Heart left ventricle (tissue), 13 donors: Measurements from ENCODE around the gene TRIM29.

Experiments
- POLR2A ChIP-seq, 2 donors: fragments of 450-650 bp; IDR thresholded peaks; one replicate each; pipeline ENCODE4 v1.6.1; 2017; ENCODE audit warnings: antibody characterized with exemption in 2 of 2, mild to moderate bottlenecking in 2 of 2, moderate library complexity in 2 of 2
- TF ChIP-seq, protein P1 (sequence below), 12 donors: fragments of 200-600 bp; sonication (generic) in 4 of 12; IDR thresholded peaks; one replicate each; pipeline versions ENCODE4 v1.5.0 to v1.8.0; 2018 to 2022; ENCODE audit warnings: antibody characterized with exemption in 12 of 12, mild to moderate bottlenecking in 5 of 12
- donor health status: ischemic (EF 13 %, LVEDD 7.1; RV severe dilation, severe dysfunction).
- donor health status: DM: no; HTN: yes; CAD: no.
- donor health status: DM: no; HTN: no; CAD: no.
- donor health status: ischemic (EF 25% LVEDD 6.9; RV normal size, moderate dysfunction).
- donor health status: ischemic (EF 25% LVEDD 5.7; RV mildly dilated, moderate dysfunction).
- donor health status: ischemic (EF 35%, LVEDD 5.7; RV mildly dilated, moderate dysfunction).
- donor health status: nonischemic (EF 11% LVEDD 7.7; RV severe dilation, severe dysfunction).
- donor health status: DM: yes; HTN: yes; CAD: no.
- donor health status: PGD.
- donor health status: ischemic (EF 29% LVEDD 5.4; RV normal size, mild dysfunction).
- donor health status: nonischemic (EF 23%, LVEDD 6.1; RV moderate dilation, normal function).

DNA sequence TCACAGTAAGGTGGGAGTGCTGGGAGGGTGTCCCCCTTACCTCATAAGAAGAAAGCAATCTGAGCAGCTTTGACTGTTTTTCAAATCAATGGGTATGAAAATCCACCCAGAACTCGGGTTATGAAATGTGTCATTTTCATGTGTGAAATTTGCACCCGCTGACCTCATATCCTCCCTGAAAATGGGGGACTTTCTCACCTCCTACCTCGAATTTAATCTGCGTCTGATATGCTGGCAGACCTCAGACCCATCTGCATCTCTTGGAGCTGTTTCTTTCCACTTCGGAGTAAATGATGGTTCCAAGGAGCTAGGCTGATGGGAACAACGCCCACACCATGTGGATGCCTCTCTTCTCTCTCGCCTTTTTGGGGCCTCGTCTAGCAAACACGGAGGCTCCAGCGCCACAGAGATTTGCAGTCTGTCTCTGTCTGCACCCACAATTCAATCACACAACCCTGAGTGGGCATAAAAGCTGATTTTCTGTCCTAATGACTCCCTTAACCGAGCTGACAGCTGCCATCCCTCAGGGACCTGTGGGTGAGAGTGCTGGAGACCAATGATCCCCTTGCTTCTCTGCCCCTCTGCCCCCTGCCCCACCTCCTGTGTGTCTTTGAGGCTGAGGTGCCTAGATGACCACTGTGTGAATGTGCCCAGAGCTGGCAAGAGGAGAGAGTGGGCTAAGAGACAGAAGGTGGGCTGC, 71.0 kb downstream of the TRIM29 start:
- TF ChIP-seq POLR2A (IDR thresholded peaks at IDR 0.05), result no peak
- TF ChIP-seq, protein P1, sequence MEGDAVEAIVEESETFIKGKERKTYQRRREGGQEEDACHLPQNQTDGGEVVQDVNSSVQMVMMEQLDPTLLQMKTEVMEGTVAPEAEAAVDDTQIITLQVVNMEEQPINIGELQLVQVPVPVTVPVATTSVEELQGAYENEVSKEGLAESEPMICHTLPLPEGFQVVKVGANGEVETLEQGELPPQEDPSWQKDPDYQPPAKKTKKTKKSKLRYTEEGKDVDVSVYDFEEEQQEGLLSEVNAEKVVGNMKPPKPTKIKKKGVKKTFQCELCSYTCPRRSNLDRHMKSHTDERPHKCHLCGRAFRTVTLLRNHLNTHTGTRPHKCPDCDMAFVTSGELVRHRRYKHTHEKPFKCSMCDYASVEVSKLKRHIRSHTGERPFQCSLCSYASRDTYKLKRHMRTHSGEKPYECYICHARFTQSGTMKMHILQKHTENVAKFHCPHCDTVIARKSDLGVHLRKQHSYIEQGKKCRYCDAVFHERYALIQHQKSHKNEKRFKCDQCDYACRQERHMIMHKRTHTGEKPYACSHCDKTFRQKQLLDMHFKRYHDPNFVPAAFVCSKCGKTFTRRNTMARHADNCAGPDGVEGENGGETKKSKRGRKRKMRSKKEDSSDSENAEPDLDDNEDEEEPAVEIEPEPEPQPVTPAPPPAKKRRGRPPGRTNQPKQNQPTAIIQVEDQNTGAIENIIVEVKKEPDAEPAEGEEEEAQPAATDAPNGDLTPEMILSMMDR (IDR thresholded peaks at IDR 0.05), result no peak
